ENCODE results near the gene GPSM3. TPM values are rescaled to one million over a fixed set of nuclear protein-coding genes. Genes with fewer than 3 reads are reported as not detected.
A peak's percentile ranks its signal among the peaks of the same experiment; 100 is the strongest.
"Not testable (repeated sequence)": the region's sequence is repeated elsewhere in the genome, so short reads cannot be mapped to it uniquely, and the experiment has no call there.

GPSM3 gene
- polyA plus RNA-seq = 10 to 100 TPM in 2 of 3 donors, 1 to 10 TPM in 1; 3.9 to 71.0 (median 27.7) TPM

- peak within 1 kb of the TSS; percentile 58 for H3K27ac ChIP-seq (ENCODE audit: low read depth, low read length)
- 16 to 27% (median 22%) methylated on average over 4 to 5 of the region's 5 CpGs for WGBS, 3 donors
Measured at GRCh38 chr6:32192608-32193039, at the start of gene GPSM3. Gene GPSM3 (minus strand): TSS chr6:32192643. CDS start chr6:32192513, 130 bp downstream.

DNA sequence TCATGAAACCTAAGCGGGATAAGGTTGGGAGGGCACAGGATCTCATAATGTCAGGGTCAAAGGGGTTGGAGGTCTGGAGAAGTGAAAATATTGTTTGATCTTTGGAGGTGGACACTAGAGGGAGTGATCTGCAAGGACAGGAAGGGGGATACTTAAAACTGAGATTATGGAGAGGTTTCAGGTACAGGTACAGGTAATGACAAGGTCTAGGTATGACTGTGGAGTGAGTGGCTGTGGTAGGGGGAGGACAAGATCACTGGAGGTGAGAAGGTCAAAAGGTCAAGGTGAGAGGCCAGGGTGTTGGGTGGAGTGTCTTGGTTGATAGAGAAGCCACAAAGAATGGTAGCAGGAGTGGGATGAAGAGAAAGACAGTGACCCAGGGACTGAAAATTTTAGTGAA, 48.2 kb upstream of the GPSM3 start:
- H3K27ac ChIP-seq (ENCODE audit: low read depth, low read length) = no peak overlapping the region
- whole genome bisulfite sequencing, 3 donors = 83 to 97% (median 92%) methylated on average over 1 of the region's 1 CpG

- H3K27ac ChIP-seq (ENCODE audit: low read depth, low read length) = no peak overlapping the region
- WGBS, 3 donors = 63 to 76% (median 73%) methylated on average over 2 of the region's 2 CpGs
Measured at GRCh38 chr6:32239462-32239861, 47.0 kb upstream of the GPSM3 start.

DNA sequence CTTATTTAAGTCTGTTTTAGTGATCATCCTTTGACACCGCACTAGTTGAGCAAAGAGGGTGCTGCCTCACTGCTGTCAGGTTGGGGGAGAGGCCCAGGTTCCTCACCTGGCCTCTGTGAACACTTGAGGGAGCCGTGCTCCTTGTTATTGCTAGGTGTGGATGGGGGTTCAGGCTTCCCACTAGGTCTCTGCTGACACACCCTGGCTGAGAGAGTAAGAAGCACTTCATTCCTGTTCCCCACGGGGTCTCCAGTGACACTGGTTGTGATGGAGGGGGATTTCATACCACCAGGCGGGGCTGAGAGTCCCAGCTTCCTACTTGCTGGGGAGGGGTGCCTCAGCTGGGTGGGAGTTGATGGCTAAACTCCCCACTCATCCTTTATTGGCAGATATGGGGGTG, 42.5 kb upstream of the GPSM3 start:
- no peak overlapping the region for H3K27ac ChIP-seq (ENCODE audit: low read depth, low read length)
- 40 to 49% (median 48%) methylated on average over 4 of the region's 4 CpGs for WGBS, 3 donors

DNA sequence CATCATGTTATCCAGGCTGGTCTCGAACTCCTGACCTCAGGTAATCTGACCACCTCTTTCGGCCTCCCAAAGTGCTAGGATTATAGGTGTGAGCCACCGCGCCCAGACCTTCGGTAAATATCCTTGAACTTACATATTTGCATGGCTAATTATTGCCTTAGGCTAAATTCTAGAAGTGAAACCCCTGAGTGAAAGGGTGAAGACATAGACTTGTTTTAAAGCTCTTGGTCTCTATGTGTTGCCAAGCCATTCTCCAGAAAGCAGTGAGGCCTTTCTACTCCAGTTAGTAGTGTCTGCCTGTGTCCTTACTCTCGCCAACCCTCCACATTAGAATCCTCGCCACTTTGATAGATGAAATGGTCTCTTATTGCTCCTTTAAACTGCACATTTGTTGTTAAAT, 34.0 kb upstream of the GPSM3 start:
- H3K27ac ChIP-seq (ENCODE audit: low read depth, low read length) = no peak overlapping the region
- 89 to 97% (median 97%) methylated on average over 7 of the region's 7 CpGs for WGBS, 3 donors

DNA sequence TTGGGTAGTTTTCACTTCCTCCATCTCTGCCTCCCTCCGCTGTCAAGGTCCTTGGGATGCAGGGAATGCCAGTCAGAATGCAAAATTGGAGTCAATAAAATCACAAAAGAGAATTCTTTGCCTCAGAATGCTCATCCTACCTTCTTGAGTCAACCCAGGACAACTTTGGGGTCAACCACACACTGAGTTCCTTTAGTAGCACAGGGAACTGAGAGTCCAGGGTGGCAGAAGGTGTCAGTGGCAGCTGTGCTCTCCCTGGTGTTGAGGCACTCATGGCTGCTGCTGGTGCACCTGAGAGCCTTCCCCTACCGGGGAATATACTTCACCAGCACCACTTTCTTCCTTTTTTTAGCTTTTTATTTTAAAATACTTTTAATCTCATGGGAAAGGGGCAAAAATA, 32.3 kb upstream of the GPSM3 start:
- WGBS, 3 donors = 76 to 85% (median 82%) methylated on average over 2 of the region's 2 CpGs
- H3K27ac ChIP-seq (ENCODE audit: low read depth, low read length) = no peak overlapping the region

DNA sequence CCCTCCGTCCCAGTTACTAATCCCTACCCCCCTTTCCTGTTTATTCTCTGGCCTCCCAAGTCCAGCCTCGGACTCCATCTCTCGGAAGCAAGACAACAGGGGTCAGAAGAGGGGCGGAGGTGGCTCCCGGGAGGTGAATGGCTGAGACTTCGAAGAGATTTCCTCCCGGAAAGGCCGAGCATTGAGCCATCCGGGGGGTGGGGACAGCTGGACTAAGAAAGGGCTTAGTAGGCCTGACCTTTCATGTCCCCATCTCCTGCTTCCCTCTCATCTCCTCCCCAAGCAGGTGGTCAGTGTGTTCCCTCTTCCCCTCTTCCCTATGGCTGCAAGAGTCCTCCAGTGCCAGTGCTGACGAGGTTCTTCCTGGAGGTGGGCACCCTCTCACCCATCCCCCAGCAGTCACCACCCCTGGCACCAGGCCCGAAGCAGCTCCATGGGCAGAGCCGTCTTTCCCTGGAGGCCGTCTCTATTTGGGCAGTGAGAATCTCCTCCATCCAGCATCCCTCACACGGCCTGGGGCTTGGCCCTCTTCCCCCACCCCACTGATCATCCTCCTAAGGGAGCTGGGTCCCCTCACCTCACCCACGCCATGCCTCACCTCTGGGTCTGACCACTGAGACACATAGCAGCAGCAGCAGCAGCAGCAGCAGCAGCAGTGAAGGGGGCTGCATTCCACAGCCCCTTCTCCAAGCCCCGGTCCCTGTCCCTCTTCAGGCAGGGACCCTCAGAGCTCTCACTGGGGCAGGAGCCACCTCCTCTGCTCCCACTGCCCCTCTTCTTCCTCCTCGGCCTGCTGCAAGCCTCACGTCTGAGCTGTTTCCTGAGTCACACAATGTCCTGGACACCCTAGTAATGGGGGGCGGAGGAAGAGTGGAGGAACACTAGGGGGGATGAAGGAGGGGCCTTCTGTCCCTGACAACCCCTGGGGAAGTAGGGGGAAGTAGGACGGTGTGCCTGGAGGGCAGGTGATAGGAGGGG, 31.1 kb upstream of the GPSM3 start, which contains the start of gene NOTCH4:
Gene NOTCH4 (minus strand): TSS at position 810 of the 978 bp plus-strand sequence. CDS start 139 bp downstream, at position 671.
- 34 to 52% (median 46%) methylated on average over 20 of the region's 20 CpGs for WGBS, 3 donors
- no peak within 1 kb of the TSS for H3K27ac ChIP-seq (ENCODE audit: low read depth, low read length)

DNA sequence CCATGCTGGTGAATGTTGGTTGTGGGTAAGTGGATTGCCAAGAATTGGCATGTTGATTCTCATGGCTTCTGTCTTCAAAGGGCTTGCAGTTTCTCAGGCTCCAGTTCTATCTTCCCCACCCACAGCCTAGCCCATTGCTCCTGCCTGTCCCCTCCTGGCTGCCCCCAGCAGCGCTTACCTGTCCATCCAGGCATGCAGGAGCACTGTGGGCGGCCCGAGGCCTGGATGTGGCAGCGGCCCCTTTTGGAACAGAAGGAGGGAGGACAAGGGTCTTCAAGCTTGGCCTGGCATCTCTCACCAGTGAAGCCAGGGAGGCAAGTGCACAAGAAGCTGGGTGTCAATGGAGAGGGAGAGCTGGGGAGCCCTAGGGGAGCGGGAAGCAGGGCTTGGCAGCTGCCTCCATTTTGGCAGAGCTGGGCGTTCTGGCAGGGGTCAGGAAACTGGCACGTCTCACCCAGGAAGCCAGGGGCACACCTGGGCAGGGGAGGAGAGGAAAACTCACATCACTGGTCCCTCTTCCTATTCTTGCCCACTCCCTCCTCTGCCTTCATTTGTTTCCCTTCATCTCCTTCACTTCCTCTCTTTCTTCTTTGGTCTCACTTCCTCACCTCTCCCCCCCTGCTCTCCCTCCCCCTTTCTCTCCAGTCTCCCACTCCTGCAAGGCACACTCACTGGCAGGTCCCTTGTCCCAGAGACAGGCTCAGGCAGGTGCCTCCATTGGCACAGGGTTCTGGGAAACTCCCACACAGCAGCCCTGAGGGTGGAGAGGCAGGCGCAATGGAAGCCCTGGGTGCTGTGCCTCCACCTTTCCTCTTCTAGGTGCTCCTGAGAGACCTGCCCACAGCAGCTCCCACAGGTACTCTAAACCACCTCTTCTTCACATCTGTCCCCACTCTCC, 30.1 kb upstream of the GPSM3 start:
- H3K27ac ChIP-seq (ENCODE audit: low read depth, low read length) = no peak overlapping the region
- 71 to 87% (median 79%) methylated on average over 8 of the region's 8 CpGs for WGBS, 3 donors

- 58 to 81% (median 81%) methylated on average over 4 of the region's 4 CpGs for WGBS, 3 donors
- no peak overlapping the region for H3K27ac ChIP-seq (ENCODE audit: low read depth, low read length)
Measured at GRCh38 chr6:32220021-32220420, 27.6 kb upstream of the GPSM3 start.

GRCh38 chr6:32218167-32218566, 25.7 kb upstream of the GPSM3 start:
- H3K27ac ChIP-seq (ENCODE audit: low read depth, low read length) = no peak overlapping the region
- 68 to 82% (median 82%) methylated on average over 7 of the region's 7 CpGs for WGBS, 3 donors

GRCh38 chr6:32216998-32217397, 24.6 kb upstream of the GPSM3 start:
- H3K27ac ChIP-seq (ENCODE audit: low read depth, low read length) = no peak overlapping the region
- 81 to 89% (median 83%) methylated on average over 11 of the region's 11 CpGs for WGBS, 3 donors

- H3K27ac ChIP-seq (ENCODE audit: low read depth, low read length) = no peak overlapping the region
- WGBS, 3 donors = 75 to 91% (median 89%) methylated on average over 10 of the region's 10 CpGs
Measured at GRCh38 chr6:32216285-32216684, 23.8 kb upstream of the GPSM3 start.

DNA sequence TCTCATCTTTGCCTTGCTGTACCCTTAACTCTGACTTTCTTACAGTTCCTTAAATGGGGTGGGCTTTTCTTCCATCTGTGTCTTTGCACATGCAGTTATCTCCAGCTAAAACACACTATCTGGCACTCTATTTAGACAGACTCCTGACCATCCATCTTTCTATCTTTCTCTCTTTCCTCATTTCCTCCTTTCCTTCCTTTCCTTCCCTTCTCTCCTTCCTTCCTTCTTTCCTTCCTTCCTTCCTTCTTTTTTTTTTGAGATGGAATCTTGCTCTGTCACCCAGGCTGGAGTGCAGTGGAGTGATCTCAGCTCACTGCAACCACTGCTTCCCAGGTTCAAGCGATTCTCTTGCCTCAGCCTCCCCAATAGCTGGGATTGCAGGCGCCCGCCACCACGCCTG, 23.2 kb upstream of the GPSM3 start:
- WGBS, 3 donors = 93 to 98% (median 96%) methylated on average over 4 of the region's 4 CpGs
- H3K27ac ChIP-seq (ENCODE audit: low read depth, low read length) = no peak overlapping the region

- H3K27ac ChIP-seq (ENCODE audit: low read depth, low read length) = no peak overlapping the region
- 49 to 78% (median 59%) methylated on average over 3 of the region's 3 CpGs for whole genome bisulfite sequencing, 3 donors
Measured at GRCh38 chr6:32214126-32214525, 21.7 kb upstream of the GPSM3 start.

GRCh38 chr6:32213649-32214048, 21.2 kb upstream of the GPSM3 start:
- H3K27ac ChIP-seq (ENCODE audit: low read depth, low read length) = no peak overlapping the region
- WGBS, 3 donors = 84 to 90% (median 88%) methylated on average over 6 of the region's 6 CpGs

DNA sequence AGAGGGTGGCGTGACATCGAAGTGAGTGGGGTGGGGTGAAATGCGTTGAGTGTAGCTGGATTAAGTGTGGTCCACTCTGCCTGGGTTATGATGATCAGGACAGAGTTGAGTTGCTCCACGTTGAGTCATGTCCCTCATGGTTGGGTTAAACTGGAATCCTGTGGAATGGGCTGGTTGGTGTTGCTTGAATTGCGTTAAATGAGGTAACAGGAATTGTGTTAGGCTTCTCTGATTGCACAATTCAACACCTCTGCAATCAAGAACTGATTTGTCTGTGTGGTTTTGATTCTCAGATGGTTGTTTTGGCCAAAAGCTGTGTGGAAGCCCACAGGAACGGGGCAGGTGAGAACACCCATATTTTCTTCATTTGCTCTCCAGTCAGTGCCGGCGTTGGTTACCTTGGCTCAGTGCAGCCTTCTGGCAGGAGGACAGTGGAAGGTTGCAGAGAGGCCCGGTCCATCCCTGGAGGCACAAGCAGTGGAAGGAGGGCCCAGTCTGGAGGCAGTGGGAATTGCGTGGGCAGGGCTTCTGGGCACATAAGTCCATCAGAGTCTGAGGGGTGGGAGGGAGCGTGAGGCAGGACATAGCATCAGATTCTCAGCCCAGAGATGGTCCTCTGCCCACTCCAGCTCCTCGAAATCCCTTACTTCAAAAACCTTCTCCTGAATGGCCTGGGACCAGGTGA, 19.8 kb upstream of the GPSM3 start:
- 76 to 85% (median 81%) methylated on average over 12 of the region's 12 CpGs for WGBS, 3 donors
- H3K27ac ChIP-seq (ENCODE audit: low read depth, low read length) = no peak overlapping the region

GRCh38 chr6:32211432-32211831, 19.0 kb upstream of the GPSM3 start:
- not testable (repeated sequence) for H3K27ac ChIP-seq (ENCODE audit: low read depth, low read length)
- 79 to 90% (median 85%) methylated on average over 4 of the region's 4 CpGs for WGBS, 3 donors

- WGBS, 3 donors = 75 to 89% (median 82%) methylated on average over 5 of the region's 5 CpGs
- H3K27ac ChIP-seq (ENCODE audit: low read depth, low read length) = no peak overlapping the region
Measured at GRCh38 chr6:32210191-32210601, 17.8 kb upstream of the GPSM3 start.

All from adipose tissue (tissue), 3 donors.